PC-9 (cell line): ENCODE data around the gene HAL.

Experiments used
- EZH2 ChIP-seq: fragments of 200-600 bp; sonication (generic); IDR thresholded peaks from 2 replicates; pipeline ENCODE4 v1.8.0; 2017; ENCODE audit warnings: antibody characterized with exemption, low read depth
- TF ChIP-seq, protein P1 (sequence below): fragments of 200-600 bp; sonication (generic); conservative IDR thresholded peaks from 2 replicates; pipeline ENCODE4 v1.6.1; 2017; ENCODE audit warnings: mixed run types, antibody characterized with exemption, mild to moderate bottlenecking, moderate library complexity

DNA sequence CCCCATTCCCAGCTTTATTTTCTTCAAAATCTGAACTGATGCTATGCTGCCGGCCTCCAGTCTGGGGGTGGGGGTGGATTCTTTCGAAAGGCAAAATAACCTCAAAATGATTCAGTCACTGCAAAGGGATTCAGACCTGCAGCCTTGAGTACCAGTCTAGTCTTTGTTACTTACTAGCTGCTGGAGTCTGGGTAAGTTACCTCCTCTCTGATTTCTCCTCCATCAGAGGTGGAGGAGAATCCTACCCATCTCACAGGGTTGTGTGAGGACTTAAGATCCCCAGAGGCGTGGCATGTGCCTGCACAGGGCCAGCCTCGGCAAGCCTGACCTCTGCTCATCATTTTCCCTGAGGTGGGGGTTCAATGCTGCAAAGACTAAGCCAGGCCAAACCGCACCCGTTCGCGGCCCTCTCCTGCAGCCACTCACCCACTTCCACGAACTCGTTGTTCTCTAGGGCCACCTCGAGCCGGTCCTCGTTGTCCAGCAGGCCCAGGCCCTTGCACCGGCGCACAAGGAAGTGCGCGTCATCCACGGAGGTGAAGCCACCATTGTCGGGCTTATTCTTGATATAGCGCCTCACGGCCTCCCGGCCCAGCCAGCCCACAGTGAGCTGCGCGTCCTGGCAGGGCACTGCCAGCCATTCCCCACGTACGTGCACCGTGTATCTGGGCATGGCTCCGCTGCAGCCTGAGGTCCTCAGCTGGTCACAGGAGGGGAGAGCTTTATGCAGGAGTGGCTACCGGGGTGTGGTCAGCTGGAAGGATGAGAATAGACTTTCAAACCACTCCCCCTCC lies 709 bp downstream of the HAL start:
- TF ChIP-seq, protein P1, sequence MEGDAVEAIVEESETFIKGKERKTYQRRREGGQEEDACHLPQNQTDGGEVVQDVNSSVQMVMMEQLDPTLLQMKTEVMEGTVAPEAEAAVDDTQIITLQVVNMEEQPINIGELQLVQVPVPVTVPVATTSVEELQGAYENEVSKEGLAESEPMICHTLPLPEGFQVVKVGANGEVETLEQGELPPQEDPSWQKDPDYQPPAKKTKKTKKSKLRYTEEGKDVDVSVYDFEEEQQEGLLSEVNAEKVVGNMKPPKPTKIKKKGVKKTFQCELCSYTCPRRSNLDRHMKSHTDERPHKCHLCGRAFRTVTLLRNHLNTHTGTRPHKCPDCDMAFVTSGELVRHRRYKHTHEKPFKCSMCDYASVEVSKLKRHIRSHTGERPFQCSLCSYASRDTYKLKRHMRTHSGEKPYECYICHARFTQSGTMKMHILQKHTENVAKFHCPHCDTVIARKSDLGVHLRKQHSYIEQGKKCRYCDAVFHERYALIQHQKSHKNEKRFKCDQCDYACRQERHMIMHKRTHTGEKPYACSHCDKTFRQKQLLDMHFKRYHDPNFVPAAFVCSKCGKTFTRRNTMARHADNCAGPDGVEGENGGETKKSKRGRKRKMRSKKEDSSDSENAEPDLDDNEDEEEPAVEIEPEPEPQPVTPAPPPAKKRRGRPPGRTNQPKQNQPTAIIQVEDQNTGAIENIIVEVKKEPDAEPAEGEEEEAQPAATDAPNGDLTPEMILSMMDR = no peak
- no peak for TF ChIP-seq EZH2
